Epithelial cell of esophagus (primary cell): Measurements from ENCODE around the gene BTAF1.

Source experiments
- DNase-seq: peaks from one replicate; pipeline ENCODE4 v3.0.0; 2010; ENCODE audit warnings: low read depth
- H3K4me3 ChIP-seq: 2 replicates; pipeline ENCODE4 v1.5.1; 2011; ENCODE audit warnings: mild to moderate bottlenecking, low read length, control low read depth
- TF ChIP-seq, protein P1 (sequence below): IDR thresholded peaks from 2 replicates; pipeline ENCODE4 v1.5.1; 2011; ENCODE audit warnings: low read depth, mild to moderate bottlenecking, low read length, control low read depth, inconsistent platforms; ENCODE audit not compliant: insufficient read depth; ENCODE audit errors: missing control alignments

BTAF1 gene

DNA sequence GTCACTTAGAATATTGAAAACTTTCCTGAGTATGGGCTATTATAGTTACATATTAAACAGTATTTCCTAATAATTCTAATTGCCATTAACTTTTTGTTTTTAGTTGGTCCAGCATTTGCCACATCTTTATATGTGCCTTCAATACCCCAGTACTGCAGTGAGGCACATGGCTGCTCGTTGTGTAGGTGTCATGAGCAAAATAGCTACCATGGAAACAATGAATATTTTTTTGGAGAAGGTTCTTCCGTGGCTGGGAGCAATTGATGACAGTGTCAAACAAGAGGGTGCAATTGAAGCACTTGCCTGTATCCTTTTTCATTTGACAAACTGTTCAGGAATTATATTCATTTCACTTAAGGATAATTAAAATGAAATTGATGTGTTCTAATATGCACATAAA lies 72.7 kb downstream of the BTAF1 start:
- DNase-seq, result no peak
- H3K4me3 ChIP-seq, result no peak overlapping the region
- TF ChIP-seq, protein P1, sequence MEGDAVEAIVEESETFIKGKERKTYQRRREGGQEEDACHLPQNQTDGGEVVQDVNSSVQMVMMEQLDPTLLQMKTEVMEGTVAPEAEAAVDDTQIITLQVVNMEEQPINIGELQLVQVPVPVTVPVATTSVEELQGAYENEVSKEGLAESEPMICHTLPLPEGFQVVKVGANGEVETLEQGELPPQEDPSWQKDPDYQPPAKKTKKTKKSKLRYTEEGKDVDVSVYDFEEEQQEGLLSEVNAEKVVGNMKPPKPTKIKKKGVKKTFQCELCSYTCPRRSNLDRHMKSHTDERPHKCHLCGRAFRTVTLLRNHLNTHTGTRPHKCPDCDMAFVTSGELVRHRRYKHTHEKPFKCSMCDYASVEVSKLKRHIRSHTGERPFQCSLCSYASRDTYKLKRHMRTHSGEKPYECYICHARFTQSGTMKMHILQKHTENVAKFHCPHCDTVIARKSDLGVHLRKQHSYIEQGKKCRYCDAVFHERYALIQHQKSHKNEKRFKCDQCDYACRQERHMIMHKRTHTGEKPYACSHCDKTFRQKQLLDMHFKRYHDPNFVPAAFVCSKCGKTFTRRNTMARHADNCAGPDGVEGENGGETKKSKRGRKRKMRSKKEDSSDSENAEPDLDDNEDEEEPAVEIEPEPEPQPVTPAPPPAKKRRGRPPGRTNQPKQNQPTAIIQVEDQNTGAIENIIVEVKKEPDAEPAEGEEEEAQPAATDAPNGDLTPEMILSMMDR, result no peak

DNA sequence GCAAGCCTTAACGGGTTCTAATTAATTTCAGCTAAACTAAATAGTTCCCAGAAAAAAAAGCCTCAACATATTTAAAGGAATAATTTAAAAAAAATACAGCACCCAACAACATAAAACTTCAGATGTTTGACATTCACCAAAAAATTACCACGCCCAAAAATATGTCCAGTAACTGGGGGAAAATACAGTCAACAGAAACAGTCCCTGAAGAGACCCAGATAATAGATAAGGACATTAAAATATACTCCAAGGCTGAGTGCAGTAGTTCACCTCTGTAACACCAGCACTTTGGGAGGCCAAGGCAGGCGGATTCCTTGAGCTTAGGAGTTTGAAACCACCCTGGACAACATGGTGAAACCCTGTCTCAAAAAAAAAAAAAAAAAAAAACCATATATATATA lies 78.0 kb downstream of the BTAF1 start:
- H3K4me3 ChIP-seq, result no peak overlapping the region
- TF ChIP-seq, protein P1, result no peak
- no peak for DNase-seq

DNA sequence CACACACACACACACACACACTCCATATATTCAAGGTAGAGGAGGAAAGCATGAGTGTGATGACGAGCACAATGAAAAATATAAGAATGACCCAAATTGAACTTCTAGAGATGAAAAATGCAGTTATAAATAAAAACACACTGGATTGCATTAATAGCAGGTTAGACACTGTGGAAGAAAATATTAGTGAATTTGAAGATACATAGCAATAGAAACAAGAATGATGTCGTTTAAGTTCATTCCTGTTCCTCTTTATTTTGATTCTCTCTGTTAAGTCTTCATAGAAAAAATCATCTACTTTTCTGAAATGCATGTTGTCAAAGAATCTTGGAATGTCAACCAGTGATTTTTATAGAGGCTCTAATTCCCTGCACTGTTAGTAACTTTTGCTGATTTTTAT lies 78.4 kb downstream of the BTAF1 start:
- DNase-seq, result no peak
- TF ChIP-seq, protein P1, result no peak
- H3K4me3 ChIP-seq, result no peak overlapping the region

DNA sequence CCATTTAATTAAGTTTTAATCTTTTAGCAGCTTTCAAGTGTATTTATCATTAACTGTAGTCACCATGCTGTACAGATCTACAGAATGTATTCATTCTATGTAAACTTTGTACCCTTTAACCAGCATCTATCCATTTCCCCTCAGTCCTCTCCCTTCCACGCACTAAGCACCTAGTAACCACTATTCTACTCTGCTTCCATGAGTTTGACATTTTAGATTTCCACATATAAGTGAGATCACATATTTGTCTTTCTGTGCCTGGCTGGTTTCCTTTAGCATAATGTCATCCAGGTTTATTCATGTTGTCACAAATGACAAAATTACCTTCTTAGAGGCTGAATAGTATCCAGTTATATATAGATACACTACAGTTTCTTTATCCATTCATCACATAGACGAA lies 79.7 kb downstream of the BTAF1 start:
- TF ChIP-seq, protein P1, result no peak
- no peak overlapping the region for H3K4me3 ChIP-seq
- no peak for DNase-seq

DNA sequence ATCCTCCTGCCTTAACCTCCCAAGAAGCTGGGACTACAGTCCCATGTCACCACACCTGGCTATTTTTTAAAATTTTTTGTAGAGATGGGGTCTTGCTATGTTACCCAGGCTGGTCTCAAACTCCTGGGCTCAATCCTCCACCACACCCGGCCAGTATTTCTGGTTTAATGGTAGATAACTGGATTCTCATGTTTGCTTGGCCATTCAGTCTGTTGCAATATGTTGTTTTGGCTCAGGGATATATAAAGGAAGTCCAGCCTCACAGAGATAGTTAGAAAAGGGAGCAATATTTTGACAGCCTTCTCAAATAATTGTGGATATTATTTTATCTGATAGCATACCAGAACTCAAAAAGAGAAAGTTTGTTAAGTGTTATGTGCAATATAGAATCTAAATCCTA lies 82.4 kb downstream of the BTAF1 start:
- DNase-seq, result no peak
- TF ChIP-seq, protein P1, result no peak
- no peak overlapping the region for H3K4me3 ChIP-seq

DNA sequence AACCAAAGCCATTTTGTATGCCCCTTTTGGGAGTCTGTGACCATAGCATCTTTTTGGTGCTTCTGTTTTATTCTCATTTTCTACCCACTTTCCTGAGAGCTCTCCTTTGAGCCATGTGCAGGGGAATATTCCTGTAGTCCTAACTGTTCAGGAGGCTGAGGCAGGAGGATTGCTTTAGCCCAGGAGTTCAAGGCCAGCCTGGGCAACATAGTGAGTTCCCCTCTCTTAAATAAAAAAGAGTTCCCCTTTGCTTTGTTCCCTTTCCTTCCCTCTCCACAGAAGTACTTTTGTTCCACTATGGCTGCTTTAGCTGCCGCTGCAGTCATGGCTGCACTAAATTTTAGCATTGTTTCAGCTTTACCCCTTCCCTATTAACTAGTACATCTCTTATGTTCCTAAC lies 85.9 kb downstream of the BTAF1 start:
- no peak for DNase-seq
- H3K4me3 ChIP-seq, result no peak overlapping the region
- TF ChIP-seq, protein P1, result no peak

DNA sequence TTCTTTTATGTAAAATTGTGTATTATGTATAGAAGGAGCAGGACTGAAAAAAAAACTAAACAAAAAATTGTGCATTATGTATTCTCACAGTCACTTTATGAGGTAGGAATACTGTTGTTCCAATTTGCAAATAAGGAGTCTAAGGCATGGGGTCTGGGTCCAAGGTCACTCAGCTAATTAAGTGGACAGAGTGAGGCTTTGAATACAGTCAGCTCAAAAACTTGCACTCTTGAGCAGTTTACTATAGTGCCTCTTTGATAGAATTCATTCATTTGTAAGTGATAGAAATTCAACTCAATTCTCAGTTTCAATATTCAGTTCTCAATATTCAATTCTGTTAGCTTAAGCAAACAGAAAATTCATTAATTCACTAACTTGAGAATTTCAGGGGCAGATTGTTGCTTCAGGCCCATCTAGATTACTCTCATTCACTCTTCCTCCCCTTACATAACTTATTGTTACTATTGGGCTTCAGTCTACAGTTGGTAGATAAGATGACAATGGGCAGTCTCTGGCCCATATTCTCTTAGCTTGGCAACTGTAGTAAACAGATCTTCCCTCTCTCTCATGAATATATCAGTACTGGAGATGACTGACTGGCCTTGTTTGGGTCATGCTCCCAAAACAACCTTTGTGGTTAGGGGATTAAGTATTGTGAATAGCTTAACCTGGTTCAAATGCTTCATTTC lies 86.6 kb downstream of the BTAF1 start:
- TF ChIP-seq, protein P1, result no peak
- DNase-seq, result no peak
- no peak overlapping the region for H3K4me3 ChIP-seq
